IMR-90 (cell line): ENCODE data around the gene IL34. TPM values are rescaled to one million over a fixed set of nuclear protein-coding genes. Genes with fewer than 3 reads are reported as not detected.

ENCODE experiments used
- ATAC-seq: fragments of 200-7000 bp; cut with Tn5 transposase; 2 replicates; pipeline ENCODE4 v1.9.1; 2020; ENCODE audit warnings: low read depth, mild to moderate bottlenecking, moderate library complexity
- BruUV-seq: library from RNA; stranded (reverse); fragments of 400-500 nt; replicated peaks from 2 replicates; lab custom pipeline; 2021; lab: Mats Ljungman, UMichigan
- CTCF ChIA-PET: fragments of 300-600 bp; formaldehyde crosslinking; extraction: SDS; loops from one replicate; lab custom pipeline; 2021; ENCODE audit warnings: antibody characterized with exemption; lab: Yijun Ruan, JAX
- POLR2A ChIA-PET: fragments of 300-600 bp; sonication (Branson Sonifier 250); formaldehyde crosslinking; loops from one replicate; lab custom pipeline; 2022; ENCODE audit warnings: antibody characterized with exemption; ENCODE audit not compliant: unreplicated experiment; lab: Charles Lee
- DNase-seq: peaks from one replicate; pipeline ENCODE4 v3.0.0; 2013
- H2AFZ ChIP-seq: replicated peaks from 2 replicates; pipeline ENCODE3; 2013; ENCODE audit warnings: low read length, mild to moderate bottlenecking; ENCODE audit not compliant: poor library complexity
- H2AK5ac ChIP-seq: 2 replicates; pipeline ENCODE4 v1.6.1; 2013; ENCODE audit warnings: low read depth, low read length, inconsistent platforms
- H2AK9ac ChIP-seq: replicated peaks from 2 replicates; pipeline ENCODE3; 2013; ENCODE audit warnings: mild to moderate bottlenecking, low read depth, low read length, moderate library complexity; ENCODE audit not compliant: poor library complexity
- H2BK120ac ChIP-seq: 2 replicates; pipeline ENCODE4 v1.6.1; 2013; ENCODE audit warnings: low read depth, low read length, inconsistent platforms
- H2BK15ac ChIP-seq: 3 replicates; pipeline ENCODE4 v1.6.1; 2013; ENCODE audit warnings: low read depth, low read length, inconsistent platforms
- H2BK20ac ChIP-seq: 2 replicates; pipeline ENCODE4 v1.6.1; 2013; ENCODE audit warnings: low read depth, mild to moderate bottlenecking, inconsistent platforms, low read length, moderate library complexity
- H2BK5ac ChIP-seq: 2 replicates; pipeline ENCODE4 v1.6.1; 2013; ENCODE audit warnings: mild to moderate bottlenecking, low read depth, low read length, inconsistent platforms; ENCODE audit not compliant: poor library complexity, severe bottlenecking
- H3K14ac ChIP-seq: replicated peaks from 2 replicates; pipeline ENCODE4 v1.6.1; 2013; ENCODE audit warnings: low read depth, low read length, inconsistent platforms
- H3K18ac ChIP-seq: 2 replicates; pipeline ENCODE4 v1.6.1; 2013; ENCODE audit warnings: low read depth, low read length, control low read depth
- H3K23ac ChIP-seq: 2 replicates; pipeline ENCODE4 v1.6.1; 2013; ENCODE audit warnings: low read depth, low read length, inconsistent platforms
- H3K27ac ChIP-seq: 2 replicates; pipeline ENCODE4 v1.5.1; 2013; ENCODE audit warnings: mild to moderate bottlenecking, control low read depth, low read length; ENCODE audit not compliant: insufficient read depth
- H3K27me3 ChIP-seq: 2 replicates; pipeline ENCODE4 v1.6.1; 2013; ENCODE audit warnings: low read length; ENCODE audit not compliant: control insufficient read depth, insufficient read depth
- H3K36me3 ChIP-seq: 2 replicates; pipeline ENCODE4 v1.6.1; 2013; ENCODE audit warnings: low read length, mixed read lengths; ENCODE audit not compliant: control insufficient read depth, insufficient read depth
- H3K4ac ChIP-seq: 2 replicates; pipeline ENCODE4 v1.6.1; 2013; ENCODE audit warnings: low read depth, low read length, inconsistent platforms
- H3K4me1 ChIP-seq: 2 replicates; pipeline ENCODE4 v1.6.1; 2013; ENCODE audit warnings: low read length, mixed read lengths; ENCODE audit not compliant: control insufficient read depth, insufficient read depth
- H3K4me2 ChIP-seq: 2 replicates; pipeline ENCODE4 v1.6.1; 2013; ENCODE audit warnings: low read depth, mild to moderate bottlenecking, control low read depth, low read length, moderate library complexity
- H3K4me3 ChIP-seq: 2 replicates; pipeline ENCODE4 v1.5.1; 2013; ENCODE audit warnings: low read depth, mild to moderate bottlenecking, control low read depth, low read length, moderate library complexity; ENCODE audit not compliant: insufficient read depth
- H3K56ac ChIP-seq: 2 replicates; pipeline ENCODE4 v1.6.1; 2013; ENCODE audit warnings: low read length, inconsistent platforms; ENCODE audit not compliant: insufficient read depth; ENCODE audit errors: extremely low read depth
- H3K79me1 ChIP-seq, 2 experiments: 2 replicates each; pipeline ENCODE4 v1.6.1; 2013; ENCODE audit warnings: low read length in 2 of 2, inconsistent platforms in 1 of 2, low read depth in 1 of 2
- H3K9ac ChIP-seq: 2 replicates; pipeline ENCODE4 v1.6.1; 2013; ENCODE audit warnings: low read depth, low read length, control low read depth
- H3K9me1 ChIP-seq: 2 replicates; pipeline ENCODE4 v1.6.1; 2013; ENCODE audit warnings: low read length, inconsistent platforms; ENCODE audit not compliant: insufficient read depth
- H3K9me3 ChIP-seq: 2 replicates; pipeline ENCODE4 v1.6.1; 2013; ENCODE audit warnings: low read length; ENCODE audit not compliant: control insufficient read depth, insufficient read depth
- H4K20me1 ChIP-seq: 2 replicates; pipeline ENCODE4 v1.6.1; 2013; ENCODE audit warnings: low read length, inconsistent platforms; ENCODE audit not compliant: insufficient read depth
- H4K5ac ChIP-seq: 2 replicates; pipeline ENCODE4 v1.6.1; 2013; ENCODE audit warnings: mild to moderate bottlenecking, low read depth, low read length, control low read depth
- H4K8ac ChIP-seq, 2 experiments: 2 replicates each; pipeline ENCODE4 v1.6.1; 2013; ENCODE audit warnings: low read depth in 2 of 2, low read length in 2 of 2, control low read depth in 1 of 2, inconsistent platforms in 1 of 2
- H4K91ac ChIP-seq: 2 replicates; pipeline ENCODE4 v1.6.1; 2013; ENCODE audit warnings: low read depth, low read length, inconsistent platforms; ENCODE audit not compliant: insufficient read depth
- CHD1 ChIP-seq: IDR thresholded peaks from 2 replicates; pipeline ENCODE4 v1.6.1; 2012; ENCODE audit warnings: low read depth, low read length, improper control_type of control experiment
- FOS ChIP-seq: fragments of 150-350 bp; IDR thresholded peaks from 2 replicates; pipeline ENCODE4 v1.6.1; 2016; ENCODE audit warnings: low read depth, low read length
- MAFK ChIP-seq: IDR thresholded peaks from 2 replicates; pipeline ENCODE4 v1.6.1; 2012; ENCODE audit warnings: low read depth, low read length, improper control_type of control experiment
- MXI1 ChIP-seq: IDR thresholded peaks from 2 replicates; pipeline ENCODE4 v1.6.1; 2012; ENCODE audit warnings: low read depth, mild to moderate bottlenecking, low read length, moderate library complexity, borderline replicate concordance
- NFE2L2 ChIP-seq: fragments of 150-350 bp; IDR thresholded peaks from 2 replicates; pipeline ENCODE4 v1.6.1; 2016; ENCODE audit warnings: low read depth, mild to moderate bottlenecking, low read length
- POLR2A ChIP-seq: IDR thresholded peaks from 2 replicates; pipeline ENCODE4 v1.6.1; 2012; ENCODE audit warnings: mild to moderate bottlenecking, low read depth, low read length
- WGBS, 2 experiments: methylation state at CpG; one replicate each; pipeline versions ENCODE4 v1.1.5 to v1.1.7; 2013; ENCODE audit warnings: missing lambda C conversion rate in 2 of 2; ENCODE audit not compliant: insufficient read length in 1 of 2; ENCODE audit errors: extremely low coverage in 2 of 2; 5-methylcytosine and 5-hydroxymethylcytosine counted together
- dilution Hi-C: fragments of 300-500 bp; cut with HindIII; formaldehyde crosslinking; loops from one replicate; pipeline ENCODE4 v1.14.3; 2018; ENCODE audit warnings: low sequenced_read_pairs; ENCODE audit not compliant: unreplicated experiment
- in situ Hi-C: fragments of 300-500 bp; cut with MboI; formaldehyde crosslinking; loops from 3 replicates; pipeline ENCODE4 v1.14.3; 2019; ENCODE audit warnings: low sequenced_read_pairs, inconsistent platforms, mixed read lengths
- intact Hi-C: fragments of 100-400 bp; cut with micrococcal nuclease; formaldehyde crosslinking; loops from 2 replicates; pipeline ENCODE4 v1.10.0; 2022
- polyA plus RNA-seq, 3 experiments: library from polyadenylated mRNA; depleted of rRNA; stranded (reverse); fragments of >200 nt; gene quantifications; 2 replicates each; pipeline ENCODE4 v1.2.3, GENCODE V29; 2012; ENCODE audit warnings: low replicate concordance in 1 of 3
- total RNA-seq: library from RNA; depleted of rRNA; stranded (reverse); fragments of >200 nt; gene quantifications from 2 replicates; pipeline ENCODE4 v1.2.3, GENCODE V29; 2012
- TF ChIP-seq, protein P1 (sequence below): fragments of 150-350 bp; IDR thresholded peaks from 2 replicates; pipeline ENCODE4 v1.6.1; 2017; ENCODE audit warnings: mild to moderate bottlenecking, antibody characterized with exemption, low read length, low read depth
- TF ChIP-seq, protein P2 (sequence below): fragments of 150-350 bp; IDR thresholded peaks from 2 replicates; pipeline ENCODE4 v1.6.1; 2016; ENCODE audit warnings: low read depth, mild to moderate bottlenecking, low read length, moderate library complexity, borderline replicate concordance

Gene IL34
- total and polyA plus RNA-seq, 2 of the 4 experiments (the other 2 are of a cell fraction), result 1.3 to 2.5 TPM

DNA sequence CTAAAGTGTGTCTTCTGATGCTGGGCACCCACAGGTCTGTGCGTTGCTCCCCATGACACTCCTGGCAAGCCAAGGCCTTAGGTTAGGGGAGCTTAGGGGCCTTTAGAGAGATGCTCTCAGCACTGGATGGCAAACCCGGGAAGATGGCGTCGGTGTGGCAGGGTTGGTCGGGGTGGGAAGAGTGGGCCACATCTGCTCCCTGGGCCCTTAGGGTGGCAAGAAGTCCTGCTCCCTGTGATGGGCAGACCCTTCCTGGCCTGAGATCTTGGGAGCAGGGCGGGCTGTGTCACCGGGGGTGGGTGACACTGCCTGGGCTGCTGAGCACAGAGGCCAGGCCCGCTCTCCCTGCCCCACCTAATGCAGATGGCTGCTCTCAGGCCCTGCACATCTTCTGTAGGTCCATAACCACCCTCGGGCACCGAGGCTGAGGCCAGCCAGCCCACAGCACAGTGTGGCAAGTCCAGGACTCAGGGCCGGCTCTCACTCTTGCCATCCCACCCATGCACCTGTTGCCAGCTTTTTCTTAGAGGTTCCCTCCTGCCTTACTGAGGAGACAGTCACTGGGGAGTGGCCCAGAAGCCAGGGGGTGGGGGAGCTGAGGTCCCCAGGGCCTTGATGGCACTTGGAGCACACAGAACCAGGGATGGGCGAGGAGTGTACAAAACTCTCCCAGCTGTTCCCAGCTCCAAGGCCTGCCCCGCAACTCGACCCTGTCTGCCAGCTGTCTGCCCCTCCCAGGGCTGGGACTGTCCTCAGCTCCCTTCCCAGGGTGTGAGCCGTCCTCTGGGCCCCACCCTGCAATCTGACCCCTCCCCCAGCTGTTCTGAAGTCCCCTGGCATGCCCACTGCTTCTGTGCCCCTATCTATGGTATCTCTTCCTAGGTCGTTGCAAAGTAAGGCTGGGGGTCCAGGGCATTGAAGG, 43.9 kb downstream of the IL34 start:
- H2BK20ac ChIP-seq, result peak overlapping the region; percentile 84
- peaks cover 73% of the 10 kb centered on the region for H3K4me1 ChIP-seq
- no peak overlapping the region for H3K56ac ChIP-seq
- H2BK120ac ChIP-seq, result peak overlapping the region; percentile 96
- no peak overlapping the region for H2BK5ac ChIP-seq
- H4K5ac ChIP-seq, result no peak overlapping the region; the same call in 1 of the 2 replicates
- TF ChIP-seq, protein P1, sequence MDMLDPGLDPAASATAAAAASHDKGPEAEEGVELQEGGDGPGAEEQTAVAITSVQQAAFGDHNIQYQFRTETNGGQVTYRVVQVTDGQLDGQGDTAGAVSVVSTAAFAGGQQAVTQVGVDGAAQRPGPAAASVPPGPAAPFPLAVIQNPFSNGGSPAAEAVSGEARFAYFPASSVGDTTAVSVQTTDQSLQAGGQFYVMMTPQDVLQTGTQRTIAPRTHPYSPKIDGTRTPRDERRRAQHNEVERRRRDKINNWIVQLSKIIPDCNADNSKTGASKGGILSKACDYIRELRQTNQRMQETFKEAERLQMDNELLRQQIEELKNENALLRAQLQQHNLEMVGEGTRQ, result no peak
- TF ChIP-seq, protein P2, sequence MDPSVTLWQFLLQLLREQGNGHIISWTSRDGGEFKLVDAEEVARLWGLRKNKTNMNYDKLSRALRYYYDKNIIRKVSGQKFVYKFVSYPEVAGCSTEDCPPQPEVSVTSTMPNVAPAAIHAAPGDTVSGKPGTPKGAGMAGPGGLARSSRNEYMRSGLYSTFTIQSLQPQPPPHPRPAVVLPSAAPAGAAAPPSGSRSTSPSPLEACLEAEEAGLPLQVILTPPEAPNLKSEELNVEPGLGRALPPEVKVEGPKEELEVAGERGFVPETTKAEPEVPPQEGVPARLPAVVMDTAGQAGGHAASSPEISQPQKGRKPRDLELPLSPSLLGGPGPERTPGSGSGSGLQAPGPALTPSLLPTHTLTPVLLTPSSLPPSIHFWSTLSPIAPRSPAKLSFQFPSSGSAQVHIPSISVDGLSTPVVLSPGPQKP, result no peak
- no peak for TF ChIP-seq MAFK
- no peak for TF ChIP-seq CHD1
- TF ChIP-seq NFE2L2, result no peak
- no peak for TF ChIP-seq FOS
- TF ChIP-seq POLR2A, result no peak
- TF ChIP-seq MXI1, result no peak
- no peaks in the 10 kb centered on the region for H3K36me3 ChIP-seq
- no peaks in the 10 kb centered on the region for H3K27me3 ChIP-seq
- no TSS peak for BruUV-seq
- H2BK15ac ChIP-seq, result peak overlapping the region; percentile 77; the same call in 1 of the 3 replicates
- H2AK9ac ChIP-seq, result peak overlapping the region; percentile 55
- dilution Hi-C loops, result no loop called here
- DNase-seq, result no peak
- peak overlapping the region; percentile 91; the same call in 1 of the 2 replicates for H3K27ac ChIP-seq
- POLR2A ChIA-PET, result no interaction called here
- H3K9me1 ChIP-seq, result peaks cover 65% of the 10 kb centered on the region
- peak overlapping the region; percentile 84 to 89; a peak in 2 of 4 replicates for H4K8ac ChIP-seq
- peaks cover 3 to 73% of the 10 kb centered on the region in 2 experiments for H3K79me1 ChIP-seq
- no peaks in the 10 kb centered on the region for H3K9me3 ChIP-seq
- H3K18ac ChIP-seq, result peak overlapping the region; percentile 6; the same call in 1 of the 2 replicates
- peak overlapping the region; percentile 98 for H4K91ac ChIP-seq
- H3K9ac ChIP-seq, result no peak overlapping the region
- in situ Hi-C loops, result loop anchor here (5.0 to 25.0 kb wide), 2 partner anchors 47 to 672 kb away; partner anchors contain the start of gene CALB2
- H4K20me1 ChIP-seq, result peaks cover under 1% of the 10 kb centered on the region; the same call in 1 of the 2 replicates
- 91% methylated on average over 5 of the region's 16 CpGs; no CpG with 5 or more reads in 1 of the 2 experiments for WGBS, 2 experiments
- H2AK5ac ChIP-seq, result peak overlapping the region; percentile 98
- no peak for ATAC-seq
- 0 out of 2 replicates have a peak overlapping the region, but pooled peaks have one; percentile 79 for H3K23ac ChIP-seq
- peak overlapping the region; percentile 71 for H3K14ac ChIP-seq
- intact Hi-C loops, result loop anchor here (5.0 kb wide), 1 partner anchor 667 kb away; the partner anchor contains the start of gene CALB2
- peak overlapping the region; percentile 96 for H3K4ac ChIP-seq
- H3K4me3 ChIP-seq, result no peak overlapping the region
- H2AFZ ChIP-seq, result no peak overlapping the region
- H3K4me2 ChIP-seq, result no peak overlapping the region
- CTCF ChIA-PET, result interaction anchor here (1.2 to 2.8 kb wide), 2 partner anchors 13 kb away, joined by 5 to 8 read pairs; no protein-coding TSS in a partner anchor
